ENCODE results near the gene LRRTM2.
"Not testable (repeated sequence)": the region's sequence is repeated elsewhere in the genome, so short reads cannot be mapped to it uniquely, and the experiment has no call there.

LRRTM2 gene

DNA sequence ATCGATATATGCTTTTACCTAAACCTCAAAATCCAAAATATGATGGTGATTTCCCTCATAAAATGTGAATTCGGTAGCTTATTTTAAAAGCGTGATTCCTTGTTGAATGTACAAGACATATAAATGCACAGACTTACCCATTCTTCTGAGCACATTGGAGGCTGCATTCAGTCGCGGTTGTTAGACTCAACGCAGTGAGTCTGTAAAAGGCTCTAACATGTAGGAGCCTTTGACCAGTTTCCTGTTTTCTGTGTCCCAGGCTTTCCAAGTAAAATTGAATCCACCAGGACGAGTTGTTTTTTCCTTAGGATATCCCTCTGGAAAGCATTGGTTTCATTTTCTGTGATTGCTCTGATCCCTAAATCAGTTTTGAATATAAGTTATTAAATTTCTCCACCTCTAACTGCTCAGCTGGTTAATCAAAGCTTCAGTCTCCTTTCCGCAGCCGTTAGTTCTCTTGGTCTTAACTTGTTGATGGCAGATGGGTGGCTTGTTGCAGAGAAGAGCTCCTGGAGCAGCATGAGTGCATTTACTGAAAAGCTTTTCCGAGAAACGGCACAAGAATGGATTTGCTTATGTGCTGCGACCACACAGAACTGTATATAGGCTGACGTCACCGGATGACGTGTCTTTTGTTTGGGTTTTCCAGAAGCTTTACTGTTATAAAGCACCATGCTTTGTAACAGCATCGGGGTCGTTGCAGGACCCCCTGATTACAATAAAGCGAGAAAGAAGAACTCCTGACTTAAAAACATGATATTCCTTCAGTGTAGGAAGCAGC is at the start of gene LRRTM2:
LRRTM2 (minus strand) TSS at position 565 of the 781 bp plus-strand sequence; CDS start at position 141, 424 bp downstream.
- DNase-seq: peak in 2 of 3 donors; percentile 6 to 40

DNA sequence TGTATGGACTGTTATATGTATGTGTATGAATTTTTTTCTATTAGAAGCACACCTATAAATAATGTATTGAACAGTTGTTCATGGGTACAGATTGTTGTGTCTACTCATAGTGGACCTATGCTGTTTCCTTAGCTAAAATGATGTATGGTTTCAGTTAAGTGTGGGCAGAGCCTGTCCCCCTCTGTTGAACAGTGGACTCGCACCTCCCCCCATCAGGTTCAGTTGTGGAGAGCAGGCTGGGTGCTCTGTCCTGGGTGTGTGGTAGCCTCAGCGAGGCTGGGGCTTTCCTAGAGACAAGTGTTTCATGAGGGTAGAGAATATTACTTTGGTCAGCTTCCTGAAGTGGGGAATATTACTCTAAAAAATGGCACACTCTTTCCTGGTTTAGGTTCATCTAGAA is 47.4 kb upstream of the LRRTM2 start:
- no peak for DNase-seq

GRCh38 chr5:138921362-138921761 is 46.2 kb upstream of the LRRTM2 start:
- DNase-seq: not testable (repeated sequence)

DNA sequence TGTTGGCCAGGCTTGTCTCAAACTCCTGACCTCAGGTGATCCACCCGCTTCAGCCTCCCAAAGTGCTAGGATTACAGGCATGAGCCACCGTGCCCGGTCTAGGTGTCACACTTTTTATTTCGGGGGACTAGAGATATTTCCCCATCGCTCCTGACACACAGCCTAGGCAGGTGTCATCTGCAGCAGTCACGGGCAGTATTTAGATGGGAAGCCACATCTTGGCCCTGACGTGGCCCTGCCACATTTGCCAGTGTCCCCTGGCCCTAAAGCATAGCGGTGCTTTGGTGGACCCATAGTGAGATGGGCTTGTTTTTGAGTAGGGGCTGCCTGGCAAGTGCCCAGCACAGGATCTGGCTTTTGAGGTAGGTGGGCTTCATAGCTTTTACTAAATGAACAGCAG is 45.0 kb upstream of the LRRTM2 start:
- DNase-seq: no peak

DNA sequence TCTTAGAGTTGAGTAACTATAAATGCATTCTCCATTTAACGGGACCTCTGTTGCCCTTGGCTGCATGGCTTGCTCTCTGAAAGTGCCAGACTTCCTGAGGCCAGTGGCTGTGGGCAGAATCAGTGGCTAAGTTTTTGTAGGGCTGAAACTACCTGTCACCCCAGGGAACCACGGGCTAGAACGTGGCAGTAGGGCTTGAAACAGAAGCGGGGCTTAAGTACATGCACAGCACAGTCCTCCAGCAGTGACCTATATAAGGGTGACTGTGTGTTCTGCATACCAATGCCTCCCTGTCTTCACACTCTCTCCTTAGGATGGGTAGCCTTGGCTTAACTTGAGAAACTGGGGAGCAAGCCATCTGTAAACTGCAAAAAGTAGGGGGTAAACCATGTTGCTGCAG is 43.6 kb upstream of the LRRTM2 start:
- DNase-seq: no peak

- DNase-seq: no peak
These were observed 39.2 kb upstream of the LRRTM2 start for GRCh38 chr5:138914338-138914737.

DNA sequence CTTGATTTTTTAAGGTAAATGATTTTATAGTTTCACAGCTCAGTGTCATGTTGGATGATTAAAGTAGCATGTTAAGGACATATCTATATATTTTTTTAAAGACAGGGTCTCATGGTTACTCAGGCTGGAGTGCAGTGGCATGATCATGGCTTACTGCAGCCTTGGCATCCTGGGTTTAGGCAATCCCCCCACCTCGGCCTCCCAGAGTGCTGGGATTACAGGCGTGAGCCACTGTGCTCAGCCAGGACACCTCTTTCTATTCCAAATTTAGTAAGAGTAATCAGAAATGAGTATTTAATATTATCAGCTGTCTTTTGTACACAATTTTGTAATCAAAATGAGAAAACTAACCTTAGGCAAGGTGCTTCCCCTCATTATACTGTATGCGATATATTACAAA is 38.6 kb upstream of the LRRTM2 start:
- DNase-seq: no peak

DNA sequence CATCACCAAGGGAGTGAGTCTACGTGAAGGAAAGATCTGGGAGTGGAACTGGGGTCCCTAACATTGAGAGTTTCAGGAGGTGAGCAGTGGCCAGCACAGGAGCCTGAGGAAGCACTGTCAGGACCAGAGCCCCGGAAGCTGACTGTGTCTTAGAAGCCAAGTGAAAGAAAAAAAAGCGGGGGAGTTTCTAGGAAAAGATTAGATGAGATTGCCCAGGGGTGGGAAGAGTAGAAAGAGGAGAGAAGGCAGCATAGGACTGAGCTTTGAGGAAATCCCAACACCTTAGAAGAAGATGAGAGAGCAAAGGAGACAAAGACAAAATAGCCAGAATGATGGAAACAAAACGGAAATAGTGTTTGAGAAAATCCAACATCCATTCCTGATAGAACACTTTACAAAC is 37.0 kb upstream of the LRRTM2 start:
- no peak for DNase-seq

- no peak for DNase-seq
These were observed 36.3 kb upstream of the LRRTM2 start for GRCh38 chr5:138911441-138911840.

DNA sequence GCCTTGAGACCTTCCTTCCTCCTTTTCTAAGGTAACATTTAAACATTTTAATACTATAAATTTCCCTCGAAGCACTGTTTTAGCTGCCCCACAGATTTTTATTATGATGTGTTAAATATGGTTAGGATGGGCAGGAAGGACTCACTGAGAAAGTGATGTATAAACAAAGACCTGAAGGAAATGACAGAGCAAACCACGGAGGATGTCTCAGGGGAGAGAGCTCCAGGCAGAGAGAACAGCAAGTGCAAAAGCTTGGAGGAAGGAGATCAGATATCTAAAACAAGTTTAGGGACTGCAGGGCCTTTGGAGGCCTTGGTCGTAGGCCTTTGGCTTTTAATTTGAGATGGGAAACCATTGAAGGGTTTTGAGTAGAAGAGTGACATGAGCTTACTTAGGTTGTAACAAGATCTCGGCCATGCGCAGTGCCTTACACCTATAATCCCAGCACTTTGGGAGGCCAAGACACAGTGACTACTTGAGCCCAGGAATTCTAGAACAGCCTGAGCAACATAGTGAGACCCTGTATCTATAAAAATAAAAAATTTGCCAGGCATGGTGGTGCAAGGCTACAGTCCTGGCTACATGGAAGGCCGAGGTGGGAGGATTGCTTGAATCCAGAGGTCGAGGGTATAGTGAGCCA is 35.5 kb upstream of the LRRTM2 start:
- no peak for DNase-seq

GRCh38 chr5:138909734-138910133 is 34.6 kb upstream of the LRRTM2 start:
- DNase-seq: no peak

DNA sequence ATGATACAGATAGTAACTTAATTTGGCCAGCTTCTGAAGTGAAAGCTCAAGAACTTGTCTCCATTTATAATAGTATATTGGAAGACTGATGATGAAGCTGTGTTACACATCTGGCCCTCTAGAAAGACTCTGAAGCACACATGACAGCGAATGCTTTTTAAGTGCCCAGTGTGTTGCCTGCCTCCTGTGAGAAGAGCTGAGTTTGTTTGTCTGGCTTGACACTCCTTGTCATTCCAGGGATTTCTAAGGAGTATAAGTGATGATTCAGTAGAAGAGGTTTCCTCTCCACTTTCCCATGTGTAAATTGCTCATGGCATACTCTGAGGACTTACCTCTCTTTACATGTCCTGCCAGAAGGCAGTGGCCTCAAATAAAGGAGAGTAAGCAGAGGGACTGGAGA is 30.4 kb upstream of the LRRTM2 start:
- DNase-seq: no peak

DNA sequence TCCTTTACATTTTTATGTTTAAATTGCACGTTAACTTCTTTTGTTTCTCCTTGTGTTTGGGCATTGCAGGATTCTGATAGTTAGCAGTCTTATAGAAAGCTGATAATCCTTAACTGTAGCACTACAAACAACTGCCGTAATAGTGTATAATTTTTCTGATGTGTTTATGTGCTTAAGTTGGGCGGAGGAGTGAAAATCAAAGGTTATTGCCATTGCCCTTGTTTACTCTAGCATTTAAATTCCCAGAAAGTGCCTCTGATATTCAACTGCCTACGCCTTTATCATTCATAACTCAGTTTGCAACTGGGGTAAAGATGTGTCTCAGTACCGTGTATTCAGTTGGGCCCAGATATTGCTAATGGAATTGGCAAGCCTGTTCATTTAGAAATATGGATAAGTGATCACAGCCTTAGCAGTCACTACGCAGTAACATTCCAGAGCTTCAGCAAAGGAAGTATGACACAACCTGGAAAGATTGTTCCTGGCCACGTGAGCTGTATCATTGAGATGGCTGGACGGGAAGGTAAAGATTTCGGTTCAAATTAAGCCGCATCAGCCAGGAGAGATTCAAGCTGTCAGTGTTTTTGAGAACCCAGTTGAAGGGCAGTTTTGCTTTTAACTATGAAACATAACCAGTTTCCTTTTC is 28.1 kb upstream of the LRRTM2 start:
- DNase-seq: no peak

GRCh38 chr5:138901716-138902115 is 26.6 kb upstream of the LRRTM2 start:
- DNase-seq: no peak

GRCh38 chr5:138900281-138900965 is 25.3 kb upstream of the LRRTM2 start:
- DNase-seq: peak; percentile 44 to 55 (median 53)

- DNase-seq: no peak
These were observed 23.6 kb upstream of the LRRTM2 start for GRCh38 chr5:138898742-138899141.

GRCh38 chr5:138898299-138898698 is 23.2 kb upstream of the LRRTM2 start:
- no peak for DNase-seq

DNA sequence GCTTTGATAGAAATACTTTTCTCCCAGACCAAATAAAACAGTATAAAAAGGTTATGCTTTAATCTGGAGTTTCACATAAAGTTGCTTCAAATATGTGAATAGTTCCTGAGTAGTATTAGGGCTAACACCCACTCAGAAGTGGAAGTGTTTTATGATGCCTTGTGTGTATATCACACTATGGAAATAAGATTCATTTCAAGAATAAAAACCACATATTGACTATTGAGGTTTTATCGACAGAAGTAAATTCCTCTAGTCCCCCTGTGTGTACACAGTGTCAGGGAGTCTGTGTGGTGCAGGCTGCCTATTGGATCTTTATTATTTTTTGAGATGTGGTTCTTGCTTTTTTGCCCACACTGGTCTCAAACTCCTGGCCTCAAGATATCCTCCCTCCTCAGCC is 20.8 kb upstream of the LRRTM2 start:
- no peak for DNase-seq

GRCh38 chr5:138890644-138891043 is 15.5 kb upstream of the LRRTM2 start:
- no peak for DNase-seq

GRCh38 chr5:138889994-138890393 is 14.9 kb upstream of the LRRTM2 start:
- no peak for DNase-seq

- DNase-seq: no peak
These were observed 9.4 kb upstream of the LRRTM2 start for GRCh38 chr5:138884554-138884953.

DNA sequence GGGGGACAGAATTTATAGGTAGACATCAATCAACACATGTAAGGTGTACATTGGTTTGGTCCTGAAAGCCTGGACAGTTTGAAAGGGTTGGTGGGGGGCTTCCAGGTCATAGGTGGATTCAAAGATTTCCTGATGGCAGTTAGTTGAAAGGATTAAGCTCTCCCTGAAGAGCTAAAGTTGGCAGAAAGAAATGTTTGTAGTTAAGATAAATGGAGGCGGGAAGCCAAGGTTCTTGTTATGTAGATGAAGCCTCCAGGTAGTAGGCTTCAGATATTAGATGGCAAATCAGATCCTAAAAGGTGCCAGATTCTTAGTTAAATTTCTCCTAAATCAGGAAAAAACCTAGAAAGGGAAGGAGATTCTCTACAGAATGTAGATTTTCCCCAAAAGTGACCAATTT is 9.0 kb upstream of the LRRTM2 start:
- DNase-seq: no peak

DNA sequence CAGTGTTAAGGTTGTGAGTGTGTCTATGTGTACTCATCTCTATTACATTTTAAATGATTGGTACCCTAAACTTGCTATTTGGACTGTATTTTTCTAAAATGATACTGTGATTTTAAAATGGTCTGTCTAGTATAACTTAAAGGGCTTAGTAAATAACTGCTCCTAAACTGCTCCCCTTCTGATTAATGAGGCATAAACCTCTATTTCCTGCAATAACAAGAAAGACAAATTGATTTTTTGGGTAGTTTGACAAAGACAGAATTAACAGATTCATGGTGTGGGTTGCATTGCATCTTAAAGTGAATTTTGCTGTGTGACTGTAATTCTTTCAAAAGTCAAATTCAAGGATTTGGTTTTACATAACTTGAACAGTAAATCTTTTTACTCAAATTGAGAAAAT is 8.1 kb upstream of the LRRTM2 start:
- DNase-seq: no peak
